ENCODE results near the gene F2RL3.

The F2RL3 gene

GRCh38 chr19:16875584-16876555 is 12.9 kb upstream of the F2RL3 start:
- no peak for DNase-seq

- no peak for DNase-seq
Observed at GRCh38 chr19:16876904-16877361, 11.9 kb upstream of the F2RL3 start.

- DNase-seq, result no peak
Observed at GRCh38 chr19:16877581-16877980, 11.2 kb upstream of the F2RL3 start.

- no peak for DNase-seq
Observed at GRCh38 chr19:16878181-16878965, 10.4 kb upstream of the F2RL3 start.

- DNase-seq, result no peak
Observed at GRCh38 chr19:16880884-16881554, 7.8 kb upstream of the F2RL3 start.

- peak; percentile 52 for DNase-seq
Observed at GRCh38 chr19:16882146-16882545, 6.7 kb upstream of the F2RL3 start.

GRCh38 chr19:16883522-16883921 is 5.3 kb upstream of the F2RL3 start:
- DNase-seq, result no peak

- peak; percentile 28 for DNase-seq
Observed at GRCh38 chr19:16885166-16885565, 3.6 kb upstream of the F2RL3 start.

GRCh38 chr19:16886305-16886880 is 2.4 kb upstream of the F2RL3 start:
- DNase-seq, result no peak

GRCh38 chr19:16887353-16888265 is 1.2 kb upstream of the F2RL3 start:
- DNase-seq, result peak; percentile 30

GRCh38 chr19:16889366-16889882 is 625 bp downstream of the F2RL3 start:
- DNase-seq, result peak; percentile 46

- DNase-seq, result no peak
Observed at GRCh38 chr19:16889883-16890460, 1.2 kb downstream of the F2RL3 start.

GRCh38 chr19:16890461-16891184 is 1.8 kb downstream of the F2RL3 start:
- DNase-seq, result peak; percentile 82

GRCh38 chr19:16891696-16892382 is 3.0 kb downstream of the F2RL3 start:
- no peak for DNase-seq

GRCh38 chr19:16892436-16892835 is 3.6 kb downstream of the F2RL3 start:
- no peak for DNase-seq

GRCh38 chr19:16892868-16893685 is 4.3 kb downstream of the F2RL3 start:
- DNase-seq, result no peak

GRCh38 chr19:16893686-16893989 is 4.8 kb downstream of the F2RL3 start:
- no peak for DNase-seq

- no peak for DNase-seq
Observed at GRCh38 chr19:16894080-16894479, 5.3 kb downstream of the F2RL3 start.

Data from OCI-M1 (cell line).